Activated T-cell treated with anti-CD3 and anti-CD28 coated beads, Interleukin-2, amount 50 U/mL, for 1 hour (primary cell): ENCODE results near the gene MTURN.

Experiments
- DNase-seq: peaks from one replicate; pipeline ENCODE4 v3.0.0-alpha.2; 2020

Gene MTURN

GRCh38 chr7:30136743-30137485 lies 2.1 kb downstream of the MTURN start:
- DNase-seq: no peak

DNA sequence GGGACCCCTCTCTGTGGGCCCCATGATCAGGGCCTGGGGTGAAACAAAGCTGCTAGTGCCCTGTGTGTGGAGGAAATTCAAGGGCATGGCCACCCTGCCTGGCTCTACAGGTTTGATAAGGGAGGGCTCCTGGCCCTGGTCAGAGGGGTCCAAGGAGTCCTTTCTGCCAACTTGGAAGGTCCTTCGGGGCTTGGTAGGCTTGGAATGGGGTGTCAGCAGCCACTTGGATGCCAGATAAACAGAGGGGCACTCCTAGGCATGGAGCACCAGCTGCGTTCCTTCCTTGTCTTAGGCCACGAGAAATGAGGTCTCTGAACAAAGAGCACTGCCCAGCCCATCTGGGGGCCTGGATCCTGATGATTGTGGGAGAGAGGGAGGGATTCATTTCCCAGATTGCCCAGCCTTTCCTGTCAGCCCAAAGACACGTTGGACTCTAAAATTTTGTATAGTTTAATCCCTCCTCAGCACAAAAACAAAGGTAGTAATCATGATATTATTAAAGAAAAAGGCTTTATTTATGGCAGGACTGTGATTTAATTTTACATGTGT lies 5.1 kb downstream of the MTURN start:
- DNase-seq: no peak

- DNase-seq: no peak
These were observed 5.7 kb downstream of the MTURN start for GRCh38 chr7:30140456-30140855.

GRCh38 chr7:30142710-30143109 lies 7.9 kb downstream of the MTURN start:
- DNase-seq: no peak

DNA sequence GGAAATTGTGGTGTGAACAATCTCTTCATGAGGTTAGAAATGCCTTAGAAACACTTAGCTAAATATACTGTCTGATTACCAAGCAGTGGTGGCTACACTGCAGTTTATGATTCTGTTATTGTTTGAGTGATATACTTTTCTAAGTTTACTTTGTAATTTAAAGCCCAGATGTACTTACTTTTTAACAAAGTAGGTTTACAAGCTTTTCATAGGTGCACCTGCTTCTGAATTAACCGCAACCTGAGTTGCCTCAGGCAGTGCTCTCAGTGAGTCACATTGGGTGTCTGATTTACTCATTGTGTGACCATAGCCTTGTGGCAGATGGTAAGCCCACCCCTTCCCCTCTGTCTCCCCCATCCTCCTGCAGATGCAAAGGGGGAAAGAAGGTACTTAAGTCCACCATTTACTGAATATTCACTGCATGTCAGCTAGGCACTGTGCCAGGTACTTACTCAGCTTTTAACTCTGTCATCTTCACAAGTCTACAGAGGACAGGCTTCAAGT lies 9.0 kb downstream of the MTURN start:
- DNase-seq: no peak

GRCh38 chr7:30144657-30145306 lies 10.0 kb downstream of the MTURN start:
- DNase-seq: no peak

GRCh38 chr7:30145426-30145970 lies 10.7 kb downstream of the MTURN start:
- no peak for DNase-seq

DNA sequence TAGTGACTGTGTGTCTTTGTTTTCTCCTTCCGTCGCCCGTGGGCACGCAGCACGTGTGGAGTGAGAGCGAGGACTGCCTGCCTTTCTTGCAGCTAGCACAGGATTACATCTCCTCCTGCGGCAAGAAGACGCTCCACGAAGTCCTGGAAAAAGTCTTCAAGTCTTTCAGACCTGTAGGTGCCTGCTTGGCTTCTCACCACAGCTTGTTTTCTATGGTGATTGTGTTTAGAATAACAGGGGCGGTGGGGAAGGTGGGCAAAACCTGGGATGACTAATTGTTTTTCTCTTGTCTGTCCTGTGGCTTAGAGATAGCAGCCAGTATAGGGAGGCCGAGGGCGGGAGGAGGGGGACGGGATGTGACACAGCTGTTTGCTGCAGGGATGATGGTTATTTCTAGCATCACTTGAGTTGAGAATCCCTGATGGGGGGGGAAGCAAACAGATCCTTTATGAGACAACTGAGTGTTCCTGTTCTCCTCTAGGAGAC lies 11.4 kb downstream of the MTURN start:
- no peak for DNase-seq

DNA sequence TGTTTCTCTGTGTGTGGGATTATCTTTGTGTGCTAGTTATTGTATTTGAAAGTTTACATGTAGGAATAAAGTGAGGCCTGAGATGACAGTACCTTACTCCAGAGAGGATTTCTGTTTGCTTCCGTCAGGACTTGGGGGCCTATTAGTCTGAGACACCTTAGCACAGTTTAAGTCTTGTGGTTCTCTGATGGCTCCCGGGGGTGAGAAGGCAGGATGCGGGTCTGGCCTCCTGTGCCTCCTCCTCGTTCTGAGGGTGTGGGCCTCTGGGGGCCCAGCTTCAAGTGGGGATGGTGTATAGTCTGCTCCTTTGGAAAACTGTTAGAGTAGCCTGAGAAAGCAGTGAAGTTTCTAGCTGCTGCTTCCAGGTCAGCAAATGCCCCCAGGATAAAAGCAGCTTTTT lies 12.4 kb downstream of the MTURN start:
- no peak for DNase-seq

- no peak for DNase-seq
These were observed 13.0 kb downstream of the MTURN start for GRCh38 chr7:30147785-30148184.

GRCh38 chr7:30148426-30148825 lies 13.6 kb downstream of the MTURN start:
- DNase-seq: no peak

DNA sequence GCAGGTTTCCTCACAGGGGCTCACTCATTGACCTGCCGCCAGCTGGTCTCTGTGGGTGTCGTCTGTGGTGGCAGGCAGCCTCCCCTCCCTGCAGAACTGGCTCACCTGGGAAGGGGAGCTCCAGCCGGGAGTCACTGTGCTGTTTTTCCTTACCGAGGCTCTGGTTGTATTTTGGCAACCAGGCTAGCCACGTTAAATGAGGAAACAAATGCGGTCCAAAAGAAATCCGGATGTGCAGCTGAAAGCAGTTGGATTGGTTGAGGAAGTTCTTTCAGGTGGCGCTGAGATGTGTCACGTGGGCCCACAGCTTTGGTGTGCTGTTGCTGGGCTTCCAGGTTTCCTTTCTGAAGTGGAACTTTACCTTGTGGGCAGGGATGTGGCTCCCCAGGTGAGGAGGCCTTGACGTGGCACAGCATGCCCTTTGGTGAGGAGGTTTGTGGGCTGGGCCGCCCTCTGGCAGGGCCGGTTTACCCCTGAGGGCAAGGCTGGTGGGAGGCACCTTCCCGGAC lies 14.2 kb downstream of the MTURN start:
- peak; percentile 44 for DNase-seq

DNA sequence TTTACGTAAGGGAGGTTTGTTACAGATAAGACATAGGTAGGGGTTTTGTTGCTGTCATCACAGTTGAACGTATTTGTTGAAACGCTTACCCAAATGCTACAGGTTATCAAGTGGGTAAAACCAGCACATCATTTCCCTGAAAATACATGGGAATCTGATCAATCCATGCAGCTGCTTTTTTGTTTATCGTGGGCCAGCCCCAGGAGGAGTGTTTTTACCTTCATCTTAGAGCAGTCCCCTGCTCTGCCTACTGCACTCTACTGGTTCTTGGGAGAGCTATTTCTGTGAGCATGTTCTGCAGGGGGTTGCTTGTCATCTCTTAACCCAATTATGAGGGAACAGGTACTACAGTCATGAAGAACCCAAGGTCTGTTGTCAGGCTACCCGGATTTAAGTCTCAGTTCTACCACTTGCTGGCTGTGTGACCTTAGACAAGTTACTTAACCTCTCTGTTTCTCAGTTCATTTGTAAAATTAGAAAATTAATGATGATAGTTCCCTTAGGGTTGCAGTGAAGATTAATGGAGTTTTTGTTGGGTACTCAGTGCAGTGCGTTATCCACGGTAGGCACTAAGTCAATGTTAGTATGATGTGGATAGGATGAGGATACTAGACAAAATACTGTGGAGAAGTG lies 15.0 kb downstream of the MTURN start:
- DNase-seq: no peak

GRCh38 chr7:30150711-30151110 lies 15.9 kb downstream of the MTURN start:
- no peak for DNase-seq

DNA sequence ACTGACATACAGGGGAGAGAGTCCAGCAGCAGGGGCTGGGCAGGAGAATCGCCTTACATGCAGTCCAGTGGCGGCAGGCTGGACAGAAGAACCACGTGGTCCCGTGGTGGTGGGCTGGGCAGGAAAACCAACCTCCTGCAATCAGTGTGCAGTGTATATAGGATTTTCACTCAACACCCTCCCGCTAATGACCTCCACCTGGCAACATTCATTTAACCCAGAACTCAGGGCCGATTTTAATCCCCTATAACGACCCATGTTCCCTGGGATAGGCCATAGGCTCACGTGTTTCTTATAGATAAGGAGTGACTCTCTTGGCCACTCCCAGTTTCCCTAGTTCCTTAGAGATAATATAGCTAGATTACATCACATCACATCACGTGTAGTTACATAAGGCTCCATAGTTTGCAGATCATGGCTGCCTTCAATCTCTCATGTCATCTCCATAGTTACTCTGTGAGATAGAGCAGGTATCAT lies 19.4 kb downstream of the MTURN start:
- no peak for DNase-seq

DNA sequence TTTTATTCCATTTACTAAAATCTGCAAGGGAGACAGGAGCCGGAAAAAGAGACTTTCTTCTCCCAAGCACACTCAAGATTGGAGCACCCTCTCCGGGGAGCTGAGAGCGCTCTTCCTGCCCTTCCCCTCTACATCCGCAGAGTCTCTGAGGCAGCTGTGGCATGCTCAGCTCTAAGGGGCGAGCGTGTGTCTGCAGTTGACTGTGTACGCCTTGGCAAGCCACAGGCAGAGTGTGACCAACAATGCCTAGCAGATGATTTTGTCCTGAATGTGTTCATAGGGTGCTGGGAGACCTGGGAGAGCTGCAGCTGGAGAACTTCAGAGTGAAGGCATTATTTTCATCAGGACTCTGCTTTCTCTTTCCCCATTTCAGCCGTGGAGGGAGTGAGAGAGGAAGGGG lies 20.7 kb downstream of the MTURN start:
- no peak for DNase-seq

- DNase-seq: peak; percentile 31
These were observed 22.4 kb downstream of the MTURN start for GRCh38 chr7:30157204-30157603.

DNA sequence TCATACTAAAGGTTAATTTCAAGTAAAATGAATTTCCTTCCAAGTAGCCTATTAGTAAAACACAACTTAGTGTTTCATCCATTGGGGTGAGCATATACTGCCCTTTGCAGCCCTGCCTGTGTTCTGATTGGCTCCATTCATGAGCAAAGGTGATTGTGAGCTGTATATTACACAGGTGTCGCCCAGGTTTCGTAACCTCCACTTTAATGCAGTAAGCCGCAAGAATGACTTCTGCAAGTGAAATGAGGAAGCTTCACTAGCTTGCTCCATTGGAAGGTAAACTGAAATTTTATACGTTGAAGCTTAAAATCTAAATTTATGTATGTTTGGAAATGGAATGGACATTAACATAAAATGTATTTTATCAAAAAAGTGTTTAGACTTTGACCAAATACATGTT lies 24.4 kb downstream of the MTURN start:
- no peak for DNase-seq

- no peak for DNase-seq
These were observed 24.9 kb downstream of the MTURN start for GRCh38 chr7:30159698-30160143.

DNA sequence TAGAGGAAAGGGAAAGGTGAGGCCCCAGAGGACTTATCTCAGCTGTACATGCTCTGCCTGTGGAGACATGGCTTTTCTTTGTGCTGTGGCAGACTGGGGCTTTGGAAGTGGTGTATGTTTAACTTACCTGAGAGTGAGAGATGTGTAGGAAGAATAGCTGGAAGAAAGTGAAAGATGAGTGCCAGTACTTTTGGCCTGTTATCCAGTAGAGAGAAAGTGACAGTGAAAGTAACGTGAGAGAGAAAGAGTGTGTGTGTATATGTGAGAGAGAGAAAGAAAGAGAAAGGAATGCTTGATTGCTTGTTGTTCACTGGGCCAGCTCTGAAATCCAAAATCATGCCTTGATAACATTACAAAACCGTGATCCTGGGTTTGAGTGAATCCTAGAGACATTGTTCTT lies 25.5 kb downstream of the MTURN start:
- DNase-seq: no peak

- no peak for DNase-seq
These were observed 27.3 kb downstream of the MTURN start for GRCh38 chr7:30162133-30162532.

DNA sequence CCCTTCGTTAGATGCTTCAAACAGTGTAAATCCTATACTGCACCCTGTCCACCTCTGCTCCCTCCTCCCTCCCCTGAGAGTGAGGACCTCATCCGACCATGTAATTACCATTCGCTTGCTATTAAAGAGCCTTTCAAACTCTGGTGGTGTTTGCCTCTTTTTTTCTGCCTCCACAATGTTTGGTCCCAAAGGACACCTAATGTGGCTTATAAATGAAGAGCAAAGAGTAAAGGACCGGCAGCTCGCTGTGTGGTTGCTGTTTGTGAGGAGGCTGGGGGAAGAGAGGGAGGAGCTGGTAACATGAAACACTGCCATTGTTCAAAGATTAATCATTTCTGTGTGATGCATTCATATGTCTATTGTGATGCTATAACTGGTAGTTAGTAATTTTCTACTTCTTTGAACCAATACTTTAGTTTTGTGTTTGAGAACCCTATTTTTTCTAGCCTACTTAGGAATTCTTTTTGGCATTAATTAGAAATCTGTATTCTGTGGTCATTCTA lies 27.9 kb downstream of the MTURN start:
- no peak for DNase-seq
